CD8-positive, alpha-beta memory T cell (primary cell): Measurements from ENCODE around the gene THAP5. TPM values are rescaled to one million over a fixed set of nuclear protein-coding genes. Genes with fewer than 3 reads are reported as not detected.
A peak's percentile ranks its signal among the peaks of the same experiment; 100 is the strongest.

ENCODE experiments used
- CTCF ChIA-PET: fragments of 350-600 bp; sonication (Branson Sonifier 250); formaldehyde crosslinking; loops from one replicate; lab custom pipeline; 2021; ENCODE audit warnings: antibody characterized with exemption; lab: Charles Lee
- POLR2A ChIA-PET: fragments of 350-600 bp; sonication (Branson Sonifier 250); formaldehyde crosslinking; loops from one replicate; lab custom pipeline; 2021; ENCODE audit warnings: antibody characterized with exemption; lab: Charles Lee
- DNase-seq, 5 donors: peaks; one replicate each; pipeline versions ENCODE4 v3.0.0 to v3.0.0-alpha.2; 2020 to 2022; ENCODE audit warnings: mixed read lengths in 1 of 5
- H3K27ac ChIP-seq: one replicate; pipeline ENCODE4 v1.7.0; 2013; ENCODE audit warnings: low read depth, mild to moderate bottlenecking, low read length, moderate library complexity
- H3K27me3 ChIP-seq: 2 replicates; pipeline ENCODE4 v1.7.0; 2013; ENCODE audit warnings: low read length, mild to moderate bottlenecking; ENCODE audit not compliant: insufficient read depth, poor library complexity, severe bottlenecking
- H3K36me3 ChIP-seq: 2 replicates; pipeline ENCODE4 v1.7.0; 2013; ENCODE audit warnings: mild to moderate bottlenecking, low read length, moderate library complexity; ENCODE audit not compliant: insufficient read depth
- H3K4me1 ChIP-seq: 2 replicates; pipeline ENCODE4 v1.7.0; 2013; ENCODE audit warnings: mild to moderate bottlenecking, low read length, moderate library complexity; ENCODE audit not compliant: insufficient read depth
- H3K4me3 ChIP-seq: 2 replicates; pipeline ENCODE4 v1.7.0; 2013; ENCODE audit warnings: mild to moderate bottlenecking, low read length
- H3K9me3 ChIP-seq: 2 replicates; pipeline ENCODE4 v1.7.0; 2013; ENCODE audit warnings: mild to moderate bottlenecking, low read length
- H3K27ac Mint-ChIP-seq, 8 donors: one replicate each; pipeline ENCODE4 v1.8.0; 2020 to 2021; ENCODE audit warnings: mixed read lengths in 8 of 8, mild to moderate bottlenecking in 6 of 8, inconsistent platforms in 3 of 8, moderate library complexity in 3 of 8
- H3K27me3 Mint-ChIP-seq, 2 donors: one replicate each; pipeline ENCODE4 v1.8.0; 2020 to 2021; ENCODE audit warnings: mixed read lengths in 2 of 2, mild to moderate bottlenecking in 1 of 2, moderate library complexity in 1 of 2
- H3K36me3 Mint-ChIP-seq, 3 donors: one replicate each; pipeline ENCODE4 v1.8.0; 2020 to 2021; ENCODE audit warnings: mixed read lengths in 3 of 3, inconsistent platforms in 1 of 3, mild to moderate bottlenecking in 1 of 3
- H3K4me1 Mint-ChIP-seq, 3 donors: one replicate each; pipeline ENCODE4 v1.8.0; 2020 to 2021; ENCODE audit warnings: mixed read lengths in 3 of 3, inconsistent platforms in 1 of 3, mild to moderate bottlenecking in 1 of 3
- H3K4me3 Mint-ChIP-seq, 7 donors: one replicate each; pipeline ENCODE4 v1.8.0; 2020 to 2021; ENCODE audit warnings: mixed read lengths in 7 of 7, mild to moderate bottlenecking in 6 of 7, moderate library complexity in 4 of 7, inconsistent platforms in 2 of 7
- H3K9me3 Mint-ChIP-seq, 5 donors: one replicate each; pipeline ENCODE4 v1.8.0; 2020 to 2022; ENCODE audit warnings: mixed read lengths in 5 of 5, mild to moderate bottlenecking in 3 of 5, moderate library complexity in 2 of 5, inconsistent platforms in 1 of 5
- polyA plus RNA-seq: library from polyadenylated mRNA; unstranded; fragments of 300-500 nt; fragmentation: Illumina TruSeq; gene quantifications from one replicate; pipeline ENCODE4 v1.2.3, GENCODE V29; 2021
- total RNA-seq, 2 experiments: library from RNA; stranded (reverse); gene quantifications; one replicate each; pipeline ENCODE4 v1.2.3, GENCODE V29; 2021

Gene THAP5
- total and polyA plus RNA-seq, 3 experiments from 2014 or later = 27.9 to 40.9 (median 36.8) TPM

DNA sequence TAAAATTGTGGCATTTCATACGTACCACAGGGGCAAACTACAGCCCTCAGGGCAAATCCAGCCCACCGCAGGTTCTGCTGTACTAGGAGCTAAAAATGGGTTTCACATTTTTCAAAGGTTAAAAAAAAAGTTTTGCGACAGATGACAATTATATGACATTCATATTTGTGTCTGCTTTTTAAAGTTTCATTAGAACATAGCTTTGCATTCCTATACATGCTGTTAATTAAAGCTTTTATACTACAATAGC is 42.8 kb downstream of the THAP5 start:
- DNase-seq = no peak
- POLR2A ChIA-PET = interaction anchor here (4.2 kb wide), 1 partner anchor 43 kb away, joined by 72 read pairs; the partner anchor contains the start of genes DNAJB9 and THAP5
- H3K27ac ChIP-seq = peak overlapping the region; percentile 98
- Mint-ChIP-seq H3K27ac (peak overlapping the region; percentile 93 to 100 (median 99)), H3K27me3 (no peaks in the 10 kb centered on the region), H3K9me3 (no peaks in the 10 kb centered on the region), H3K4me1 (peaks cover 40 to 48% (median 40%) of the 10 kb centered on the region in 3 donors), H3K36me3 (peaks cover 0 to 15% (median 2%) of the 10 kb centered on the region in 3 donors), H3K4me3 (peak overlapping the region; percentile 88 to 99 (median 98))
- CTCF ChIA-PET = interaction anchor here (1.0 to 1.4 kb wide), 2 partner anchors 10 to 43 kb away, joined by 4 to 7 read pairs; partner anchors contain the start of genes DNAJB9 and THAP5
- H3K4me1 ChIP-seq = peaks cover 33% of the 10 kb centered on the region
- H3K4me3 ChIP-seq = peak overlapping the region; percentile 76
- no peaks in the 10 kb centered on the region for H3K27me3 ChIP-seq
- no peaks in the 10 kb centered on the region for H3K9me3 ChIP-seq
- no peaks in the 10 kb centered on the region for H3K36me3 ChIP-seq

- ChIA-PET POLR2A (interaction anchor here (0.5 to 4.2 kb wide), 5 partner anchors 24 to 1357 kb away, joined by 3 to 72 read pairs (median 3); partner anchors contain the start of genes DNAJB9, HBP1 and THAP5), CTCF (interaction anchor here (1.4 to 1.5 kb wide), 2 partner anchors 9 to 43 kb away, joined by 6 to 7 read pairs; partner anchors contain the start of genes DNAJB9 and THAP5)
- H3K36me3 ChIP-seq = no peaks in the 10 kb centered on the region
- H3K27ac ChIP-seq = peak within 1 kb of the TSS; percentile 98
- Mint-ChIP-seq H3K4me3 (peak within 1 kb of the TSS; percentile 88 to 99 (median 98)), H3K9me3 (no peaks in the 10 kb centered on the region), H3K27me3 (no peaks in the 10 kb centered on the region), H3K36me3 (peaks cover 0 to 21% (median 6%) of the 10 kb centered on the region in 3 donors), H3K4me1 (peaks cover 45 to 53% (median 46%) of the 10 kb centered on the region in 3 donors), H3K27ac (peak within 1 kb of the TSS; percentile 93 to 100 (median 99))
- peak; percentile 100 for DNase-seq
- peak within 1 kb of the TSS; percentile 83 for H3K4me3 ChIP-seq
- H3K9me3 ChIP-seq = no peaks in the 10 kb centered on the region
- H3K4me1 ChIP-seq = peaks cover 33% of the 10 kb centered on the region
- H3K27me3 ChIP-seq = no peaks in the 10 kb centered on the region
These were observed 43.3 kb downstream of the THAP5 start, which contains the start of gene PNPLA8 for GRCh38 chr7:108525985-108526767. TSS of gene PNPLA8 (minus strand) at chr7:108526135. CDS start at chr7:108515491, 10,644 bp downstream.

DNA sequence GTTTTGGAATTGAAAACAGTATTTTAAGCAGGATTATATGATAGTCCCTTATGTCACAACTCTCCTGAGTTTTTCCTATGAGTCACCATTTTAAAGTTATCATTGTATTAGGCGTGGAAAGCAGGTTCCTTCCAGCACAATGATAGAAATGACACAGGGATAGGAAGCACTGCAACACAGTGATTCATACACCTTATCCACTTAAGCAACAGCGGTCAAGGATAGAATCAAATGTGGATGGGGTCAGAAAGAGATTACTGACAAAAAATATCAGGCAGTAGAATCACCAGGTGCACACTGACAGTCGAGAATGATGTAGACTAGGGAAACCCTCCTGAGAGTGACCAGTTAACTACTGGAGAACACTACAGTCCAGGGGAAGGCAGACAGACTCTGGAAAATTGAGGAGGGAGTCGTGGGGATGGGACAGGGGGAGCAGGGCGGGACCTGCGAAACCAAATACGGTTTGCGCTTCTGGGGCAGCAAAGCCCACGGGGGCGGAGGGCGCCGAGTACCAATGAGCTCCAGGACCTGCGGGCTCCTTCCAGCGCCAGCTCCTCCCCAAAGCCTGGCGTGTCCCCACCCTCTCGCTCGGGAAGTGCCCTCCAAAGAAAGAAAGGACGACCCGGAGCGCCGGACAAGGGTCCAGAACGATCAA is 44.0 kb downstream of the THAP5 start:
- H3K4me3 Mint-ChIP-seq = peak overlapping the region; percentile 88 to 99 (median 98)
- peak in 1 of 5 donors; percentile 71 for DNase-seq
- H3K27me3 Mint-ChIP-seq = no peaks in the 10 kb centered on the region
- no peaks in the 10 kb centered on the region for H3K9me3 Mint-ChIP-seq
- peaks cover 33% of the 10 kb centered on the region for H3K4me1 ChIP-seq
- H3K4me1 Mint-ChIP-seq = peaks cover 49 to 58% (median 50%) of the 10 kb centered on the region in 3 donors
- H3K36me3 Mint-ChIP-seq = peaks cover 0 to 25% (median 8%) of the 10 kb centered on the region in 3 donors
- H3K9me3 ChIP-seq = no peaks in the 10 kb centered on the region
- H3K4me3 ChIP-seq = peak overlapping the region; percentile 83
- no peaks in the 10 kb centered on the region for H3K27me3 ChIP-seq
- H3K27ac ChIP-seq = peak overlapping the region; percentile 98
- CTCF ChIA-PET = interaction anchor here (1.4 to 1.5 kb wide), 2 partner anchors 8 to 44 kb away, joined by 6 to 7 read pairs; partner anchors contain the start of genes DNAJB9 and THAP5
- no peaks in the 10 kb centered on the region for H3K36me3 ChIP-seq
- POLR2A ChIA-PET = interaction anchor here (0.5 to 4.2 kb wide), 5 partner anchors 24 to 1357 kb away, joined by 3 to 72 read pairs (median 3); partner anchors contain the start of genes DNAJB9, HBP1 and THAP5
- peak overlapping the region; percentile 93 to 100 (median 99) for H3K27ac Mint-ChIP-seq

DNA sequence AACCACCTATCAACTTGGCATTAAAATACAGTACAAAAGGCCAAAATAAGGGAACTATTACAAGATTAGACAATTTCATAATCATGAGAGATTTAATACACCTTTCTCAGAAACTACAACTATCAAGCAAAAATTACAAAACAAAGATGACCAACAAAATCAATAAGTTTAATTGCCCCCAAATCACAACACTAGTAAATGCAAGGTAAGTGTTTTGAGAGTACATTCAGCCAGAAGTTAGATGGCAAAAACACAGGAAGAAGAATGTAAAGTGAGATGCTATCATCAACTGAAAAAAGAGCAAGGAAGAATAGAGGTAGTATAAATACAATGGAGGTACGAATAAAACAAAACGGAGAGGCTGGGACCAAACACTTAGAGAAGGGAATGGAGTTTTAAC is 46.7 kb downstream of the THAP5 start:
- Histone ChIP-seq H3K4me3 (no peak overlapping the region), H3K4me1 (peaks cover 33% of the 10 kb centered on the region), H3K9me3 (no peaks in the 10 kb centered on the region), H3K27me3 (no peaks in the 10 kb centered on the region), H3K27ac (no peak overlapping the region), H3K36me3 (peaks cover 4% of the 10 kb centered on the region)
- Mint-ChIP-seq H3K4me3 (peak overlapping the region in 4 of 7 donors; percentile 0 to 76 (median 10)), H3K9me3 (no peaks in the 10 kb centered on the region), H3K27me3 (no peaks in the 10 kb centered on the region), H3K36me3 (peaks cover 17 to 48% (median 29%) of the 10 kb centered on the region in 3 donors), H3K27ac (peak overlapping the region in 5 of 8 donors; percentile 29 to 81 (median 79)), H3K4me1 (peaks cover 62 to 74% (median 73%) of the 10 kb centered on the region in 3 donors)
- POLR2A ChIA-PET = no interaction called here
- DNase-seq = no peak
- CTCF ChIA-PET = no interaction called here

DNA sequence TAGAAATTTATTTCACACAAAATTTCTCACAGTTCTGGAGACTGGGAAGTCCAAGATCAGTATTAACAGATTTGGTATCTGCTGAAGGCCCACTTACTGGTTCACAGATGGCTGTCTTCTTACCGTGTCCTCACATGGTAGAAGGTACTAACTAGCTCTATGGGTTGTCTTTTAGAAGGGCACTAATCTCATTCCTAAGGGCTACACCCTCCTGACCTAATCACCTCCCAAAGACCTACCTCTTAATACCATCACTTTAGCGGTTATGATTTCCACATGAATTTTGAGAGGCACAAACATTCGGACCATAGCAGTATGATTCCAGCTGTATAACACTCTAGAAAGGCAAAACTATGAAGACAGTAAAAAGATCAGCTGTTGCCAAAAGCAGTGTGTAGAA is 51.6 kb downstream of the THAP5 start:
- H3K9me3 Mint-ChIP-seq = no peaks in the 10 kb centered on the region
- no peak for DNase-seq
- Histone ChIP-seq H3K4me1 (peaks cover 7% of the 10 kb centered on the region), H3K27me3 (no peaks in the 10 kb centered on the region), H3K27ac (no peak overlapping the region), H3K9me3 (no peaks in the 10 kb centered on the region), H3K4me3 (no peak overlapping the region), H3K36me3 (peaks cover 11% of the 10 kb centered on the region)
- H3K27ac Mint-ChIP-seq = peak overlapping the region in 1 of 8 donors; percentile 21
- no peaks in the 10 kb centered on the region for H3K27me3 Mint-ChIP-seq
- H3K36me3 Mint-ChIP-seq = peaks cover 25 to 75% (median 33%) of the 10 kb centered on the region in 3 donors
- H3K4me3 Mint-ChIP-seq = no peak overlapping the region
- ChIA-PET CTCF (interaction anchor here (1.1 to 2.3 kb wide), 2 partner anchors 8 to 21 kb away, joined by 5 to 7 read pairs; partner anchors contain the start of gene PNPLA8), POLR2A (no interaction called here)
- H3K4me1 Mint-ChIP-seq = peaks cover 41 to 67% (median 63%) of the 10 kb centered on the region in 3 donors

- H3K4me1 Mint-ChIP-seq = peaks cover 25 to 55% (median 48%) of the 10 kb centered on the region in 3 donors
- H3K4me3 Mint-ChIP-seq = no peak overlapping the region
- Histone ChIP-seq H3K27me3 (no peaks in the 10 kb centered on the region), H3K4me1 (no peaks in the 10 kb centered on the region), H3K36me3 (peaks cover 14% of the 10 kb centered on the region), H3K27ac (no peak overlapping the region), H3K4me3 (no peak overlapping the region), H3K9me3 (no peaks in the 10 kb centered on the region)
- no peak for DNase-seq
- CTCF ChIA-PET = no interaction called here
- no peak overlapping the region for H3K27ac Mint-ChIP-seq
- no peaks in the 10 kb centered on the region for H3K27me3 Mint-ChIP-seq
- peaks cover 29 to 81% (median 37%) of the 10 kb centered on the region in 3 donors for H3K36me3 Mint-ChIP-seq
- H3K9me3 Mint-ChIP-seq = no peaks in the 10 kb centered on the region
- POLR2A ChIA-PET = no interaction called here
These were observed 53.9 kb downstream of the THAP5 start for GRCh38 chr7:108515630-108516029.

DNA sequence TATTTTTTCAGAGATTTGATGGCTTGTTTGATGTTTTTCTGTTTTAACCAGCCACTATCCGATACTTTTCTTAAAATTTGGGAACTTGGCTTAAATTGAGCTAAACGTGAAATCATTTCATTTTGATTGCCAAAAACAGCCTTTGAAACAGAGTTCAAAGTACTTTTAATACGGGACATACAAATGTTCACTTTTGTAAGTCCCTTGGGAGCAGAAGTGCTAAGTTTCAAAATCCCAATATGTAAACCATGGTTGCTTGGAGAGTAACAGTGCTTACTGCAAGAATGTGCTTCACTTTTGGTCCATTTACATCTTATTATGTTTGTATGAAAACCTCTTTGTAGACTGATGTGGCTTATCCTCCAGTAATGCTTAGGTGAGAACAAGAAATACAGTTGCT is 54.5 kb downstream of the THAP5 start:
- H3K27ac ChIP-seq = no peak overlapping the region
- ChIA-PET CTCF (interaction anchor here (3.1 kb wide), 1 partner anchor 18 kb away, joined by 10 read pairs; no protein-coding TSS in a partner anchor), POLR2A (no interaction called here)
- peaks cover 14% of the 10 kb centered on the region for H3K36me3 ChIP-seq
- Mint-ChIP-seq H3K36me3 (peaks cover 31 to 84% (median 38%) of the 10 kb centered on the region in 3 donors), H3K9me3 (no peaks in the 10 kb centered on the region), H3K27me3 (no peaks in the 10 kb centered on the region), H3K27ac (no peak overlapping the region), H3K4me3 (no peak overlapping the region), H3K4me1 (peaks cover 21 to 51% (median 44%) of the 10 kb centered on the region in 3 donors)
- no peak overlapping the region for H3K4me3 ChIP-seq
- no peaks in the 10 kb centered on the region for H3K4me1 ChIP-seq
- no peaks in the 10 kb centered on the region for H3K9me3 ChIP-seq
- no peaks in the 10 kb centered on the region for H3K27me3 ChIP-seq
- DNase-seq = no peak
